H9 (cell line): ENCODE data around the gene TMEM135. TPM values are rescaled to one million over a fixed set of nuclear protein-coding genes. Genes with fewer than 3 reads are reported as not detected.

ENCODE experiments used
- DNase-seq: peaks from one replicate; pipeline ENCODE4 v3.0.0-alpha.2; 2017
- H2AFZ ChIP-seq: one replicate; pipeline ENCODE4 v1.6.1; 2013; ENCODE audit warnings: mild to moderate bottlenecking, low read length, control low read depth, moderate library complexity
- H2AK5ac ChIP-seq: 2 replicates; pipeline ENCODE4 v1.6.1; 2013; ENCODE audit warnings: low read length, control low read depth, mixed read lengths; ENCODE audit not compliant: insufficient read length
- H2BK120ac ChIP-seq: one replicate; pipeline ENCODE4 v1.6.1; 2013; ENCODE audit warnings: low read depth, mild to moderate bottlenecking, low read length, control low read depth, inconsistent platforms; ENCODE audit not compliant: poor library complexity, severe bottlenecking
- H2BK12ac ChIP-seq: 2 replicates; pipeline ENCODE4 v1.6.1; 2013; ENCODE audit warnings: low read length, control low read depth, mixed read lengths, low read depth; ENCODE audit not compliant: insufficient read length
- H2BK15ac ChIP-seq: 2 replicates; pipeline ENCODE4 v1.6.1; 2013; ENCODE audit warnings: low read depth, low read length, control low read depth
- H2BK20ac ChIP-seq: one replicate; pipeline ENCODE4 v1.6.1; 2013; ENCODE audit warnings: low read depth, mild to moderate bottlenecking, low read length, control low read depth, inconsistent platforms; ENCODE audit not compliant: poor library complexity, severe bottlenecking
- H2BK5ac ChIP-seq: 2 replicates; pipeline ENCODE4 v1.6.1; 2013; ENCODE audit warnings: low read length, control low read depth, mixed read lengths; ENCODE audit not compliant: insufficient read length
- H3K14ac ChIP-seq: 2 replicates; pipeline ENCODE4 v1.6.1; 2013; ENCODE audit warnings: low read length, control low read depth; ENCODE audit not compliant: insufficient read depth
- H3K18ac ChIP-seq: 2 replicates; pipeline ENCODE4 v1.6.1; 2013; ENCODE audit warnings: low read depth, mild to moderate bottlenecking, mixed read lengths, low read length, control low read depth; ENCODE audit not compliant: insufficient read length
- H3K23ac ChIP-seq: 2 replicates; pipeline ENCODE4 v1.6.1; 2013; ENCODE audit warnings: low read length, control low read depth, mixed read lengths, low read depth; ENCODE audit not compliant: insufficient read length
- H3K23me2 ChIP-seq: 2 replicates; pipeline ENCODE4 v1.6.1; 2013; ENCODE audit warnings: low read depth, mild to moderate bottlenecking, mixed read lengths, low read length, control low read depth; ENCODE audit not compliant: insufficient read length, poor library complexity, severe bottlenecking
- H3K27ac ChIP-seq: 2 replicates; pipeline ENCODE4 v1.5.1; 2013; ENCODE audit warnings: low read length, control low read depth, mixed read lengths, low read depth; ENCODE audit not compliant: insufficient read length
- H3K27me3 ChIP-seq: 2 replicates; pipeline ENCODE4 v1.6.1; 2013; ENCODE audit warnings: low read length, control low read depth, inconsistent platforms; ENCODE audit not compliant: insufficient read depth
- H3K4ac ChIP-seq: 2 replicates; pipeline ENCODE4 v1.6.1; 2013; ENCODE audit warnings: low read depth, mild to moderate bottlenecking, control low read depth, inconsistent platforms, low read length, moderate library complexity
- H3K4me1 ChIP-seq: 2 replicates; pipeline ENCODE4 v1.6.1; 2013; ENCODE audit warnings: low read length, control low read depth, inconsistent platforms; ENCODE audit not compliant: insufficient read depth
- H3K4me2 ChIP-seq: 2 replicates; pipeline ENCODE4 v1.6.1; 2013; ENCODE audit warnings: low read length, control low read depth, mixed read lengths; ENCODE audit not compliant: insufficient read length, insufficient read depth
- H3K56ac ChIP-seq: 2 replicates; pipeline ENCODE4 v1.6.1; 2013; ENCODE audit warnings: low read depth, mild to moderate bottlenecking, mixed read lengths, low read length, control low read depth; ENCODE audit not compliant: insufficient read length
- H3K79me1 ChIP-seq: 2 replicates; pipeline ENCODE4 v1.6.1; 2013; ENCODE audit warnings: low read depth, mild to moderate bottlenecking, moderate library complexity, low read length, control low read depth, inconsistent platforms; ENCODE audit not compliant: insufficient read depth, poor library complexity, severe bottlenecking
- H3K79me2 ChIP-seq: 2 replicates; pipeline ENCODE4 v1.6.1; 2013; ENCODE audit warnings: low read length, control low read depth, inconsistent platforms; ENCODE audit not compliant: insufficient read depth
- H3K9ac ChIP-seq: 2 replicates; pipeline ENCODE4 v1.6.1; 2013; ENCODE audit warnings: low read length, control low read depth, mixed read lengths; ENCODE audit not compliant: insufficient read length; ENCODE audit errors: extremely low read depth
- H3K9me3 ChIP-seq: one replicate; pipeline ENCODE4 v1.6.1; 2013; ENCODE audit warnings: low read depth, low read length, inconsistent platforms; ENCODE audit not compliant: control insufficient read depth
- H3T11ph ChIP-seq: one replicate; pipeline ENCODE4 v1.6.1; 2013; ENCODE audit warnings: mild to moderate bottlenecking, low read length, control low read depth, inconsistent platforms
- H4K20me1 ChIP-seq: one replicate; pipeline ENCODE4 v1.6.1; 2013; ENCODE audit not compliant: control insufficient read depth, insufficient read length, insufficient read depth
- H4K5ac ChIP-seq: 2 replicates; pipeline ENCODE4 v1.6.1; 2013; ENCODE audit warnings: low read depth, mild to moderate bottlenecking, mixed read lengths, low read length, control low read depth; ENCODE audit not compliant: insufficient read length
- H4K8ac ChIP-seq: replicated peaks from 2 replicates; pipeline ENCODE4 v1.6.1; 2013; ENCODE audit warnings: low read length, control low read depth, mixed read lengths, low read depth; ENCODE audit not compliant: insufficient read length
- H4K91ac ChIP-seq: 2 replicates; pipeline ENCODE4 v1.6.1; 2013; ENCODE audit warnings: low read depth, mild to moderate bottlenecking, moderate library complexity, mixed read lengths, low read length, control low read depth; ENCODE audit not compliant: insufficient read length
- H3K27ac Mint-ChIP-seq, 3 experiments: 2 replicates in 2 of 3; 3 replicates in 1 of 3; pipeline ENCODE4 v1.8.0; 2020 to 2021; ENCODE audit warnings: mixed read lengths in 3 of 3, mild to moderate bottlenecking in 1 of 3, moderate library complexity in 1 of 3
- H3K27me3 Mint-ChIP-seq: 2 replicates; pipeline ENCODE4 v1.8.0; 2021; ENCODE audit warnings: low read depth, mild to moderate bottlenecking, moderate library complexity, mixed read lengths
- H3K36me3 Mint-ChIP-seq, 3 experiments: 2 replicates in 2 of 3; 3 replicates in 1 of 3; pipeline ENCODE4 v1.8.0; 2020 to 2021; ENCODE audit warnings: low read depth in 3 of 3, mixed read lengths in 3 of 3; ENCODE audit not compliant: insufficient read depth in 1 of 3
- H3K4me1 Mint-ChIP-seq, 2 experiments: 2 replicates each; pipeline ENCODE4 v1.8.0; 2020; ENCODE audit warnings: mixed read lengths in 2 of 2
- H3K4me3 Mint-ChIP-seq, 2 experiments: 2 replicates in 1 of 2; 3 replicates in 1 of 2; pipeline ENCODE4 v1.8.0; 2020 to 2021; ENCODE audit warnings: mild to moderate bottlenecking in 2 of 2, mixed read lengths in 2 of 2, moderate library complexity in 1 of 2
- H3K9me3 Mint-ChIP-seq, 2 experiments: 2 replicates in 1 of 2; 3 replicates in 1 of 2; pipeline ENCODE4 v1.8.0; 2020; ENCODE audit warnings: mild to moderate bottlenecking in 2 of 2, mixed read lengths in 2 of 2, moderate library complexity in 1 of 2
- WGBS: extraction: QIAGEN DNeasy Blood & Tissue Kit; methylation state at CpG from one replicate; pipeline ENCODE4 v1.1.7; 2013; ENCODE audit warnings: missing lambda C conversion rate, low lambda C conversion rate, mixed read lengths; ENCODE audit not compliant: insufficient read length; ENCODE audit errors: extremely low coverage; 5-methylcytosine and 5-hydroxymethylcytosine counted together
- total RNA-seq: library from RNA; stranded (reverse); gene quantifications from 2 replicates; pipeline ENCODE4 v1.2.1, GENCODE V29; 2021
- TF ChIP-seq, protein P1 (sequence below): fragments of 200-600 bp; sonication (generic); conservative IDR thresholded peaks from 3 replicates; pipeline ENCODE4 v1.8.0; 2021; ENCODE audit warnings: antibody characterized with exemption, mild to moderate bottlenecking

Gene TMEM135
- total RNA-seq, 1 experiment from 2014 or later, result 25.2 TPM

DNA sequence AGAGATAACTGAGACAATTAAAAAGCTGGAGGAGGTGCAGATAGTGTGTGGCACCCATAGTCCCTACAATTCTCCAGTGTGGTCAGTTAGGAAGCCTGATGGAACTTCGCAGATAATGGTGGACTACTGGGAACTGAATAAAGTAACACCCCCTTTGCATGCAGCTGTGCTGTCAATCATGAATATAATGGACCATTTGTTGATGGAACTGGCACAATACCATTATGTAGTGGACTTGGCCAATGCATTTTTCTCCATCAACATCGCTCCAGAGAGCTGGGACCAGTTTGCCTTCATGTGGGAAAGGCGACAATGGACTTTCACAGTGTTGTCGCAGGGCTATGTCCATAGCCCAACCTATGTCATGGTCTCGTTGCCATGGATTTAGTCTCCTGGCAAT lies 324.2 kb downstream of the TMEM135 start:
- Histone ChIP-seq H2BK5ac (no peak overlapping the region), H3K27ac (no peak overlapping the region), H3K23me2 (no peaks in the 10 kb centered on the region), H4K5ac (no peak overlapping the region), H4K91ac (no peak overlapping the region), H3K4ac (no peak overlapping the region), H3K18ac (no peak overlapping the region), H3K56ac (no peak overlapping the region), H3K9me3 (no peaks in the 10 kb centered on the region), H3K27me3 (no peaks in the 10 kb centered on the region), H3K79me2 (no peaks in the 10 kb centered on the region), H4K20me1 (no peaks in the 10 kb centered on the region), H2AK5ac (no peak overlapping the region), H3K9ac (no peak overlapping the region), H3K14ac (no peak overlapping the region), H2AFZ (no peak overlapping the region), H2BK12ac (no peak overlapping the region), H2BK15ac (no peak overlapping the region), H2BK120ac (no peak overlapping the region), H2BK20ac (no peak overlapping the region), H4K8ac (no peak overlapping the region), H3K4me2 (no peak overlapping the region), H3T11ph (no peak overlapping the region), H3K23ac (no peak overlapping the region), H3K4me1 (no peaks in the 10 kb centered on the region), H3K79me1 (no peaks in the 10 kb centered on the region)
- whole genome bisulfite sequencing, result no CpG with 5 or more reads among the region's 5 CpGs
- no peaks in the 10 kb centered on the region for H3K27me3 Mint-ChIP-seq
- H3K4me3 Mint-ChIP-seq, result no peak overlapping the region
- peaks cover 12 to 19% of the 10 kb centered on the region in 2 experiments for H3K4me1 Mint-ChIP-seq
- H3K9me3 Mint-ChIP-seq, result no peaks in the 10 kb centered on the region
- no peak overlapping the region for H3K27ac Mint-ChIP-seq
- no peaks in the 10 kb centered on the region; a peak in 1 of 7 replicates for H3K36me3 Mint-ChIP-seq
- no peak for DNase-seq
- TF ChIP-seq, protein P1, sequence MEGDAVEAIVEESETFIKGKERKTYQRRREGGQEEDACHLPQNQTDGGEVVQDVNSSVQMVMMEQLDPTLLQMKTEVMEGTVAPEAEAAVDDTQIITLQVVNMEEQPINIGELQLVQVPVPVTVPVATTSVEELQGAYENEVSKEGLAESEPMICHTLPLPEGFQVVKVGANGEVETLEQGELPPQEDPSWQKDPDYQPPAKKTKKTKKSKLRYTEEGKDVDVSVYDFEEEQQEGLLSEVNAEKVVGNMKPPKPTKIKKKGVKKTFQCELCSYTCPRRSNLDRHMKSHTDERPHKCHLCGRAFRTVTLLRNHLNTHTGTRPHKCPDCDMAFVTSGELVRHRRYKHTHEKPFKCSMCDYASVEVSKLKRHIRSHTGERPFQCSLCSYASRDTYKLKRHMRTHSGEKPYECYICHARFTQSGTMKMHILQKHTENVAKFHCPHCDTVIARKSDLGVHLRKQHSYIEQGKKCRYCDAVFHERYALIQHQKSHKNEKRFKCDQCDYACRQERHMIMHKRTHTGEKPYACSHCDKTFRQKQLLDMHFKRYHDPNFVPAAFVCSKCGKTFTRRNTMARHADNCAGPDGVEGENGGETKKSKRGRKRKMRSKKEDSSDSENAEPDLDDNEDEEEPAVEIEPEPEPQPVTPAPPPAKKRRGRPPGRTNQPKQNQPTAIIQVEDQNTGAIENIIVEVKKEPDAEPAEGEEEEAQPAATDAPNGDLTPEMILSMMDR, result no peak
